K562 (cell line): Measurements from ENCODE around the gene ZKSCAN3. TPM values are rescaled to one million over a fixed set of nuclear protein-coding genes. Genes with fewer than 3 reads are reported as not detected.

Experiments used
- COPS2 ChIP-seq: fragments of 450-650 bp; conservative IDR thresholded peaks from 2 replicates; pipeline ENCODE4 v1.6.1; 2016; ENCODE audit warnings: mild to moderate bottlenecking, moderate library complexity
- MAFG ChIP-seq: fragments of 450-650 bp; conservative IDR thresholded peaks from 2 replicates; pipeline ENCODE4 v1.6.1; 2016; ENCODE audit warnings: missing genetic modification characterization, missing compliant biosample characterization
- MAZ ChIP-seq, 2 experiments: fragments of 450-650 bp in 1 of 2; sonication (generic) in 1 of 2; formaldehyde crosslinking; IDR thresholded peaks in 1 of 2; conservative IDR thresholded peaks in 1 of 2; 2 replicates each; pipeline versions ENCODE4 v1.4.0 to v1.5.0; 2020; ENCODE audit warnings: mild to moderate bottlenecking in 1 of 2, missing genetic modification reagents in 1 of 2
- MIER1 ChIP-seq: fragments of 450-650 bp; IDR thresholded peaks from 2 replicates; pipeline ENCODE4 v1.6.1; 2016; ENCODE audit warnings: antibody characterized with exemption, mild to moderate bottlenecking, low read depth
- PCBP2 ChIP-seq: fragments of 200-400 bp; formaldehyde crosslinking; IDR thresholded peaks from 2 replicates; pipeline ENCODE4 v1.6.1; 2018; ENCODE audit warnings: low read length, low read depth, mild to moderate bottlenecking, moderate library complexity; ENCODE audit not compliant: poor library complexity, severe bottlenecking
- PML ChIP-seq: IDR thresholded peaks from 2 replicates; pipeline ENCODE4 v1.6.1; 2012; ENCODE audit warnings: low read length, inconsistent platforms
- ZFP36 ChIP-seq: fragments of 150-350 bp; IDR thresholded peaks from 2 replicates; pipeline ENCODE4 v1.6.1; 2018; ENCODE audit warnings: low read length, low read depth; ENCODE audit not compliant: partially characterized antibody
- ZKSCAN3 ChIP-seq: fragments of 250-450 bp; sonication (Bioruptor Pico); IDR thresholded peaks from 2 replicates; pipeline ENCODE4 v1.4.0; 2020
- ZNF224 ChIP-seq: sonication (generic); formaldehyde crosslinking; IDR thresholded peaks from 2 replicates; pipeline ENCODE4 v1.8.0; 2022; ENCODE audit warnings: mild to moderate bottlenecking, missing genetic modification reagents
- ZNF253 ChIP-seq: fragments of 250-450 bp; sonication (Bioruptor Pico); conservative IDR thresholded peaks from 2 replicates; pipeline ENCODE4 v1.6.1; 2021; ENCODE audit warnings: mild to moderate bottlenecking
- ZNF282 ChIP-seq: sonication (generic); formaldehyde crosslinking; IDR thresholded peaks from 2 replicates; pipeline ENCODE4 v1.8.1; 2023; ENCODE audit warnings: missing genetic modification reagents
- ZSCAN29 ChIP-seq: fragments of 450-650 bp; IDR thresholded peaks from 2 replicates; pipeline ENCODE4 v1.6.1; 2017
- polyA plus RNA-seq, 8 experiments: library from polyadenylated mRNA; depleted of rRNA in 4 of 8; stranded (reverse) in 5 of 8; unstranded in 3 of 8; fragments of >200 nt; fragmentation: Nextera tagmentation in 2 of 8; fragmentation: Illumina TruSeq in 1 of 8; extraction: Ambion mirVana in 2 of 8; extraction: Trizol in 1 of 8; gene quantifications; 2 replicates each; pipeline versions ENCODE4 v1.2.1 to v1.2.3, GENCODE V29; 2011 to 2014; ENCODE audit warnings: inconsistent platforms in 1 of 8, missing spikeins in 1 of 8
- total RNA-seq, 7 experiments: library from RNA; depleted of rRNA in 6 of 7; stranded (reverse); fragments of >200 nt in 6 of 7; fragmentation: Illumina TruSeq in 2 of 7; extraction: Trizol in 2 of 7; gene quantifications; 2 replicates each; pipeline versions ENCODE4 v1.2.1 to v1.2.3, GENCODE V29; 2011 to 2021; ENCODE audit warnings: low replicate concordance in 1 of 7
- TF ChIP-seq, protein P1 (sequence below): fragments of 250-450 bp; sonication (Bioruptor Pico); IDR thresholded peaks from 2 replicates; pipeline ENCODE4 v1.5.0; 2021
- TF ChIP-seq, protein P2 (sequence below): sonication (generic); formaldehyde crosslinking; IDR thresholded peaks from 2 replicates; pipeline ENCODE4 v1.9.0; 2022; ENCODE audit warnings: mild to moderate bottlenecking, missing genetic modification reagents
- TF ChIP-seq, protein P3 (sequence below): fragments of 250-450 bp; sonication (Bioruptor Pico); IDR thresholded peaks from 2 replicates; pipeline ENCODE4 v1.5.0; 2020; ENCODE audit warnings: mild to moderate bottlenecking
- TF ChIP-seq, protein P4 (sequence below), 2 experiments: fragments of 200-800 bp in 1 of 2; sonication (Bioruptor generic) in 1 of 2; sonication (generic) in 1 of 2; formaldehyde crosslinking in 1 of 2; IDR thresholded peaks in 1 of 2; conservative IDR thresholded peaks in 1 of 2; 2 replicates each; pipeline versions ENCODE4 v1.5.0 to v1.6.1; 2016 to 2020; ENCODE audit warnings: missing compliant biosample characterization in 1 of 2, missing genetic modification characterization in 1 of 2, missing genetic modification reagents in 1 of 2
- TF ChIP-seq, protein P5 (sequence below): fragments of 250-450 bp; sonication (Bioruptor Pico); IDR thresholded peaks from 2 replicates; pipeline ENCODE4 v1.4.0; 2020

The ZKSCAN3 gene
- total and polyA plus RNA-seq, 9 of the 15 experiments (the other 6 are each of a cell fraction or from before 2014, with no cell fraction given), result 3.0 to 12.4 (median 10.2) TPM

DNA sequence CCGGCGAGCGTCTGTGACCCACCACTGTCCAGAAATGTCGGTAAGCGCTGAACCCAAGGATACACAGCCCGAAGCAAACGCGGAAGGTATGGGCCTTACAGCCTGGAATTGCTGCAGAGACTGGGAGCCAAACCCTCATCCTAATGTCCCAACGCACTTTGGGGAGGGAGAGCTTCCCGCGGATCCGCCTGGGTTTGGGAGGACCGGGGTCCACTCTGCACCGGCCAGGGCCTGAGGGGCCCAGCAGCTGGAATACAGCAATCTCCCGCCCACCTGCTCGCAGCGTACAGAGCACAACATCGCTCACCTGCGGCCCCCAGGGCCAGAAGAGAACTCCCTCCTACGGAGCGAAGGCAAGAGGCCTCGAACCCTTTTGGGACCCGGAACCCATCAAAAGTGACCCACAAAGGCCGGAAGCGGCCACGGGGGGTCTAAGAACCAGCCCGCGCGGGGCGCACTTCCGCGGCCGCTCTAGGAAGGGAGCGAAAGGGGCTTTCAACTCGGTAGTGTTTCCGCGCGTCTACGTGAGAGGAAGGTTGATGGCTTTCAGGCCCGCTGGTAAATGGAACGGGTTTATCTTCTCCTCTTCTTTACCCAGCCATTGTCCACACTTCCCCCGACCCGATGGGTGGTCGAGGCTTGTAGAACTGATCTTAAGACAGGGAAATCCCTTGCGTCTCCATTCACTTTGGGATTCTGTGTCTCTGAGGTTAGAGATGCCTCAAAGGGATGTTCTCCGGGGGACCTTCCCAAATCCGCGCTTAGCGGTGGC is 49.8 kb downstream of the ZKSCAN3 start, which contains the start of gene ZSCAN12 (continued):
- TF ChIP-seq, protein P1, sequence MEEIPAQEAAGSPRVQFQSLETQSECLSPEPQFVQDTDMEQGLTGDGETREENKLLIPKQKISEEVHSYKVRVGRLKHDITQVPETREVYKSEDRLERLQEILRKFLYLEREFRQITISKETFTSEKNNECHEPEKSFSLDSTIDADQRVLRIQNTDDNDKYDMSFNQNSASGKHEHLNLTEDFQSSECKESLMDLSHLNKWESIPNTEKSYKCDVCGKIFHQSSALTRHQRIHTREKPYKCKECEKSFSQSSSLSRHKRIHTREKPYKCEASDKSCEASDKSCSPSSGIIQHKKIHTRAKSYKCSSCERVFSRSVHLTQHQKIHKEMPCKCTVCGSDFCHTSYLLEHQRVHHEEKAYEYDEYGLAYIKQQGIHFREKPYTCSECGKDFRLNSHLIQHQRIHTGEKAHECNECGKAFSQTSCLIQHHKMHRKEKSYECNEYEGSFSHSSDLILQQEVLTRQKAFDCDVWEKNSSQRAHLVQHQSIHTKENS (CRISPR knock-in tag), result 0 out of 2 replicates have a peak, but pooled peaks have one; percentile 41
- TF ChIP-seq ZNF253 (CRISPR knock-in tag), result no peak; the same call in 1 of the 2 replicates
- TF ChIP-seq, protein P2, sequence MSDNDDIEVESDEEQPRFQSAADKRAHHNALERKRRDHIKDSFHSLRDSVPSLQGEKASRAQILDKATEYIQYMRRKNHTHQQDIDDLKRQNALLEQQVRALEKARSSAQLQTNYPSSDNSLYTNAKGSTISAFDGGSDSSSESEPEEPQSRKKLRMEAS, result peak; percentile 73
- TF ChIP-seq MAZ (CRISPR knock-in tag; conservative IDR thresholded peaks at IDR 0.05 in 1 of 2, IDR thresholded peaks at IDR 0.05 in 1 of 2), result peak; percentile 93 to 98; a peak in 3 of 4 replicates
- no peak for TF ChIP-seq ZFP36
- TF ChIP-seq ZKSCAN3 (CRISPR knock-in tag), result no peak
- TF ChIP-seq, protein P3, sequence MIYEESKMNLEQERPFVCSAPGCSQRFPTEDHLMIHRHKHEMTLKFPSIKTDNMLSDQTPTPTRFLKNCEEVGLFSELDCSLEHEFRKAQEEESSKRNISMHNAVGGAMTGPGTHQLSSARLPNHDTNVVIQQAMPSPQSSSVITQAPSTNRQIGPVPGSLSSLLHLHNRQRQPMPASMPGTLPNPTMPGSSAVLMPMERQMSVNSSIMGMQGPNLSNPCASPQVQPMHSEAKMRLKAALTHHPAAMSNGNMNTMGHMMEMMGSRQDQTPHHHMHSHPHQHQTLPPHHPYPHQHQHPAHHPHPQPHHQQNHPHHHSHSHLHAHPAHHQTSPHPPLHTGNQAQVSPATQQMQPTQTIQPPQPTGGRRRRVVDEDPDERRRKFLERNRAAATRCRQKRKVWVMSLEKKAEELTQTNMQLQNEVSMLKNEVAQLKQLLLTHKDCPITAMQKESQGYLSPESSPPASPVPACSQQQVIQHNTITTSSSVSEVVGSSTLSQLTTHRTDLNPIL, result no peak
- peak; percentile 76 for TF ChIP-seq ZSCAN29
- TF ChIP-seq, protein P4, sequence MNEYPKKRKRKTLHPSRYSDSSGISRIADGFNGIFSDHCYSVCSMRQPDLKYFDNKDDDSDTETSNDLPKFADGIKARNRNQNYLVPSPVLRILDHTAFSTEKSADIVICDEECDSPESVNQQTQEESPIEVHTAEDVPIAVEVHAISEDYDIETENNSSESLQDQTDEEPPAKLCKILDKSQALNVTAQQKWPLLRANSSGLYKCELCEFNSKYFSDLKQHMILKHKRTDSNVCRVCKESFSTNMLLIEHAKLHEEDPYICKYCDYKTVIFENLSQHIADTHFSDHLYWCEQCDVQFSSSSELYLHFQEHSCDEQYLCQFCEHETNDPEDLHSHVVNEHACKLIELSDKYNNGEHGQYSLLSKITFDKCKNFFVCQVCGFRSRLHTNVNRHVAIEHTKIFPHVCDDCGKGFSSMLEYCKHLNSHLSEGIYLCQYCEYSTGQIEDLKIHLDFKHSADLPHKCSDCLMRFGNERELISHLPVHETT (CRISPR knock-in tag; conservative IDR thresholded peaks at IDR 0.05 in 1 of 2, IDR thresholded peaks at IDR 0.05 in 1 of 2), result peak in 1 of 2 experiments; percentile 82; a peak in 1 of 4 replicates
- TF ChIP-seq ZNF224 (CRISPR knock-in tag), result no peak
- no peak for TF ChIP-seq PCBP2
- no peak for TF ChIP-seq MAFG
- no peak for TF ChIP-seq COPS2
- peak; percentile 93 for TF ChIP-seq PML
- TF ChIP-seq MIER1, result no peak; the same call in 1 of the 2 replicates
- TF ChIP-seq, protein P5, sequence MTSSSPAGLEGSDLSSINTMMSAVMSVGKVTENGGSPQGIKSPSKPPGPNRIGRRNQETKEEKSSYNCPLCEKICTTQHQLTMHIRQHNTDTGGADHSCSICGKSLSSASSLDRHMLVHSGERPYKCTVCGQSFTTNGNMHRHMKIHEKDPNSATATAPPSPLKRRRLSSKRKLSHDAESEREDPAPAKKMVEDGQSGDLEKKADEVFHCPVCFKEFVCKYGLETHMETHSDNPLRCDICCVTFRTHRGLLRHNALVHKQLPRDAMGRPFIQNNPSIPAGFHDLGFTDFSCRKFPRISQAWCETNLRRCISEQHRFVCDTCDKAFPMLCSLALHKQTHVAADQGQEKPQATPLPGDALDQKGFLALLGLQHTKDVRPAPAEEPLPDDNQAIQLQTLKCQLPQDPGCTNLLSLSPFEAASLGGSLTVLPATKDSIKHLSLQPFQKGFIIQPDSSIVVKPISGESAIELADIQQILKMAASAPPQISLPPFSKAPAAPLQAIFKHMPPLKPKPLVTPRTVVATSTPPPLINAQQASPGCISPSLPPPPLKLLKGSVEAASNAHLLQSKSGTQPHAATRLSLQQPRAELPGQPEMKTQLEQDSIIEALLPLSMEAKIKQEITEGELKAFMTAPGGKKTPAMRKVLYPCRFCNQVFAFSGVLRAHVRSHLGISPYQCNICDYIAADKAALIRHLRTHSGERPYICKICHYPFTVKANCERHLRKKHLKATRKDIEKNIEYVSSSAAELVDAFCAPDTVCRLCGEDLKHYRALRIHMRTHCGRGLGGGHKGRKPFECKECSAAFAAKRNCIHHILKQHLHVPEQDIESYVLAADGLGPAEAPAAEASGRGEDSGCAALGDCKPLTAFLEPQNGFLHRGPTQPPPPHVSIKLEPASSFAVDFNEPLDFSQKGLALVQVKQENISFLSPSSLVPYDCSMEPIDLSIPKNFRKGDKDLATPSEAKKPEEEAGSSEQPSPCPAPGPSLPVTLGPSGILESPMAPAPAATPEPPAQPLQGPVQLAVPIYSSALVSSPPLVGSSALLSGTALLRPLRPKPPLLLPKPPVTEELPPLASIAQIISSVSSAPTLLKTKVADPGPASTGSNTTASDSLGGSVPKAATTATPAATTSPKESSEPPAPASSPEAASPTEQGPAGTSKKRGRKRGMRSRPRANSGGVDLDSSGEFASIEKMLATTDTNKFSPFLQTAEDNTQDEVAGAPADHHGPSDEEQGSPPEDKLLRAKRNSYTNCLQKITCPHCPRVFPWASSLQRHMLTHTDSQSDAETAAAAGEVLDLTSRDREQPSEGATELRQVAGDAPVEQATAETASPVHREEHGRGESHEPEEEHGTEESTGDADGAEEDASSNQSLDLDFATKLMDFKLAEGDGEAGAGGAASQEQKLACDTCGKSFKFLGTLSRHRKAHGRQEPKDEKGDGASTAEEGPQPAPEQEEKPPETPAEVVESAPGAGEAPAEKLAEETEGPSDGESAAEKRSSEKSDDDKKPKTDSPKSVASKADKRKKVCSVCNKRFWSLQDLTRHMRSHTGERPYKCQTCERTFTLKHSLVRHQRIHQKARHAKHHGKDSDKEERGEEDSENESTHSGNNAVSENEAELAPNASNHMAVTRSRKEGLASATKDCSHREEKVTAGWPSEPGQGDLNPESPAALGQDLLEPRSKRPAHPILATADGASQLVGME (CRISPR knock-in tag), result peak; percentile 97
- TF ChIP-seq ZNF282 (CRISPR knock-in tag), result no peak
